ENCODE data around the gene SH3PXD2A. TPM values are rescaled to one million over a fixed set of nuclear protein-coding genes. Genes with fewer than 3 reads are reported as not detected.

Gene SH3PXD2A
- total RNA-seq, 5 donors from 2014 or later (not counting 1 experiment from before 2014, with no cell fraction given) = 5.8 to 11.8 (median 9.8) TPM

DNA sequence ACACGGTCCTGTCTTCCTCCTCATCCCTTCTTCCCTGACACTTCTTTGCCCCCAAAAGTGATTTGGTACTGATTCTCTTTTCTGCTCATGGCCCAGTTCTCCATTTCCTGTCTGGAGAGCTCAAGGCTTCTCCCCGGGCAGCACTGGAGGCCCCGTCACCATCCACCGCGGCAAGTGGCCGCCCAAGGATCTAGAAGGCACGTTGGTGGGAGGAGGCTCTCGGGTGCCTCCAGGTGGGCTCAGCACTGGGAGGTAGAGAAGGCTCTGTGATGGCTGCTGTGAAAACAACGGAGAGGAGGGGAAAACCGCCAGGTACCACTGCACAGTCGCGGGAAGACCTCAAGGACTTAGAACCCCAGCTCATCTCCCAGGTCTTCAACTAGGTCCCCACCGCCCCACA lies 227.5 kb downstream of the SH3PXD2A start:
- peaks cover 4 to 6% of the 10 kb centered on the region in 2 donors for H3K36me3 ChIP-seq (ENCODE audit: control insufficient read depth in 2 of 2, extremely low read depth in 1 of 2, insufficient read depth in 1 of 2, low read length in 1 of 2)
- no peaks in the 10 kb centered on the region for H3K9me3 ChIP-seq
- H3K4me1 ChIP-seq (ENCODE audit: control insufficient read depth in 1 of 2, extremely low read depth in 1 of 2, insufficient read depth in 2 of 2, low read length in 2 of 2) = peaks cover 0 to 4% of the 10 kb centered on the region in 2 experiments
- ATAC-seq (replicated peaks in 1 of 4) (no peak), DNase-seq (no peak)
- H3K9me3 Mint-ChIP-seq = no peaks in the 10 kb centered on the region
- no peak overlapping the region for H3K4me3 ChIP-seq (ENCODE audit: control insufficient read depth in 1 of 2, extremely low read depth in 1 of 2, low read length in 1 of 2)
- no peak overlapping the region for H3K4me3 Mint-ChIP-seq
- WGBS (ENCODE audit: insufficient coverage) = 98% methylated on average over 9 of the region's 13 CpGs
- H3K27ac ChIP-seq (ENCODE audit: low read length) = no peak overlapping the region
- no peaks in the 10 kb centered on the region for H3K27me3 Mint-ChIP-seq
- H3K27me3 ChIP-seq (replicated peaks in 1 of 2; ENCODE audit: control insufficient read depth in 2 of 2, extremely low read depth in 1 of 2, insufficient read depth in 2 of 2, low read length in 1 of 2) = peaks cover 0 to 2% of the 10 kb centered on the region in 2 experiments
- no peak overlapping the region for H3K27ac Mint-ChIP-seq
- H3K4me1 Mint-ChIP-seq = no peaks in the 10 kb centered on the region
- ChIA-PET POLR2A (no interaction called here), CTCF (no interaction called here)
- peaks cover 4% of the 10 kb centered on the region for H3K36me3 Mint-ChIP-seq

GRCh38 chr10:103627111-103627892 lies 228.1 kb downstream of the SH3PXD2A start:
- WGBS (ENCODE audit: insufficient coverage) = 89% methylated on average over 19 of the region's 22 CpGs
- ChIA-PET CTCF (no interaction called here), POLR2A (interaction anchor here in 1 of 2 donors (0.6 kb wide), 1 partner anchor 13 kb away, joined by 3 read pairs; no protein-coding TSS in a partner anchor)
- Histone ChIP-seq H3K4me3 (ENCODE audit: control insufficient read depth in 1 of 2, extremely low read depth in 1 of 2, low read length in 1 of 2) (no peak overlapping the region), H3K27me3 (replicated peaks in 1 of 2; ENCODE audit: control insufficient read depth in 2 of 2, extremely low read depth in 1 of 2, insufficient read depth in 2 of 2, low read length in 1 of 2) (peaks cover 0 to 2% of the 10 kb centered on the region in 2 experiments), H3K36me3 (ENCODE audit: control insufficient read depth in 2 of 2, extremely low read depth in 1 of 2, insufficient read depth in 1 of 2, low read length in 1 of 2) (peaks cover 4 to 8% of the 10 kb centered on the region in 2 donors), H3K27ac (ENCODE audit: low read length) (no peak overlapping the region), H3K4me1 (ENCODE audit: control insufficient read depth in 1 of 2, extremely low read depth in 1 of 2, insufficient read depth in 2 of 2, low read length in 2 of 2) (peaks cover 0 to 3% of the 10 kb centered on the region in 2 experiments), H3K9me3 (no peaks in the 10 kb centered on the region)
- no peaks in the 10 kb centered on the region for H3K9me3 Mint-ChIP-seq
- H3K4me1 Mint-ChIP-seq = no peaks in the 10 kb centered on the region
- peaks cover 4% of the 10 kb centered on the region for H3K36me3 Mint-ChIP-seq
- no peaks in the 10 kb centered on the region for H3K27me3 Mint-ChIP-seq
- DNase-seq (no peak), ATAC-seq (replicated peaks in 1 of 4) (no peak)
- H3K4me3 Mint-ChIP-seq = no peak overlapping the region
- no peak overlapping the region for H3K27ac Mint-ChIP-seq

- H3K36me3 Mint-ChIP-seq = peaks cover 7% of the 10 kb centered on the region
- no peaks in the 10 kb centered on the region for H3K9me3 Mint-ChIP-seq
- no peaks in the 10 kb centered on the region for H3K27me3 Mint-ChIP-seq
- Histone ChIP-seq H3K27ac (ENCODE audit: low read length) (no peak overlapping the region), H3K36me3 (ENCODE audit: control insufficient read depth in 2 of 2, extremely low read depth in 1 of 2, insufficient read depth in 1 of 2, low read length in 1 of 2) (peaks cover 4 to 8% of the 10 kb centered on the region in 2 donors), H3K9me3 (no peaks in the 10 kb centered on the region), H3K27me3 (replicated peaks in 1 of 2; ENCODE audit: control insufficient read depth in 2 of 2, extremely low read depth in 1 of 2, insufficient read depth in 2 of 2, low read length in 1 of 2) (no peaks in the 10 kb centered on the region), H3K4me3 (ENCODE audit: control insufficient read depth in 1 of 2, extremely low read depth in 1 of 2, low read length in 1 of 2) (no peak overlapping the region), H3K4me1 (ENCODE audit: control insufficient read depth in 1 of 2, extremely low read depth in 1 of 2, insufficient read depth in 2 of 2, low read length in 2 of 2) (no peaks in the 10 kb centered on the region)
- 94% methylated on average over 4 of the region's 11 CpGs for WGBS (ENCODE audit: insufficient coverage)
- no peak for ATAC-seq (replicated peaks in 1 of 4)
- no peak overlapping the region for H3K4me3 Mint-ChIP-seq
- no peaks in the 10 kb centered on the region for H3K4me1 Mint-ChIP-seq
- no peak for DNase-seq
- no peak overlapping the region for H3K27ac Mint-ChIP-seq
- CTCF ChIA-PET = no interaction called here
- POLR2A ChIA-PET = no interaction called here
These were observed 229.2 kb downstream of the SH3PXD2A start for GRCh38 chr10:103626178-103626577.

GRCh38 chr10:103622935-103623574 lies 232.3 kb downstream of the SH3PXD2A start:
- H3K9me3 Mint-ChIP-seq = no peaks in the 10 kb centered on the region
- no peak for ATAC-seq (replicated peaks in 1 of 4)
- no peak overlapping the region for H3K27ac Mint-ChIP-seq
- H3K36me3 Mint-ChIP-seq = peaks cover 11% of the 10 kb centered on the region
- H3K27me3 Mint-ChIP-seq = no peaks in the 10 kb centered on the region
- Histone ChIP-seq H3K36me3 (ENCODE audit: control insufficient read depth in 2 of 2, extremely low read depth in 1 of 2, insufficient read depth in 1 of 2, low read length in 1 of 2) (peaks cover 4 to 8% of the 10 kb centered on the region in 2 donors), H3K4me1 (ENCODE audit: control insufficient read depth in 1 of 2, extremely low read depth in 1 of 2, insufficient read depth in 2 of 2, low read length in 2 of 2) (no peaks in the 10 kb centered on the region), H3K4me3 (ENCODE audit: control insufficient read depth in 1 of 2, extremely low read depth in 1 of 2, low read length in 1 of 2) (no peak overlapping the region), H3K9me3 (no peaks in the 10 kb centered on the region), H3K27ac (ENCODE audit: low read length) (no peak overlapping the region), H3K27me3 (replicated peaks in 1 of 2; ENCODE audit: control insufficient read depth in 2 of 2, extremely low read depth in 1 of 2, insufficient read depth in 2 of 2, low read length in 1 of 2) (no peaks in the 10 kb centered on the region)
- ChIA-PET CTCF (no interaction called here), POLR2A (interaction anchor here in 1 of 2 donors (0.7 kb wide), 1 partner anchor 9 kb away, joined by 3 read pairs; no protein-coding TSS in a partner anchor)
- no peaks in the 10 kb centered on the region for H3K4me1 Mint-ChIP-seq
- WGBS (ENCODE audit: insufficient coverage) = 86% methylated on average over 11 of the region's 11 CpGs
- no peak overlapping the region for H3K4me3 Mint-ChIP-seq
- no peak for DNase-seq

GRCh38 chr10:103622286-103622685 lies 233.1 kb downstream of the SH3PXD2A start:
- H3K36me3 ChIP-seq (ENCODE audit: control insufficient read depth in 2 of 2, extremely low read depth in 1 of 2, insufficient read depth in 1 of 2, low read length in 1 of 2) = peaks cover 4 to 8% of the 10 kb centered on the region in 2 donors

GRCh38 chr10:103621783-103622125 lies 233.6 kb downstream of the SH3PXD2A start:
- H3K4me3 ChIP-seq (ENCODE audit: control insufficient read depth in 1 of 2, extremely low read depth in 1 of 2, low read length in 1 of 2) = no peak overlapping the region
- H3K4me1 ChIP-seq (ENCODE audit: control insufficient read depth in 1 of 2, extremely low read depth in 1 of 2, insufficient read depth in 2 of 2, low read length in 2 of 2) = no peaks in the 10 kb centered on the region
- no peaks in the 10 kb centered on the region for H3K9me3 ChIP-seq
- ATAC-seq (replicated peaks in 1 of 4) = no peak
- Mint-ChIP-seq H3K27ac (no peak overlapping the region), H3K4me1 (no peaks in the 10 kb centered on the region), H3K36me3 (peaks cover 7% of the 10 kb centered on the region), H3K9me3 (no peaks in the 10 kb centered on the region), H3K27me3 (no peaks in the 10 kb centered on the region), H3K4me3 (no peak overlapping the region)
- peaks cover 4 to 8% of the 10 kb centered on the region in 2 donors for H3K36me3 ChIP-seq (ENCODE audit: control insufficient read depth in 2 of 2, extremely low read depth in 1 of 2, insufficient read depth in 1 of 2, low read length in 1 of 2)
- 100% methylated on average over 2 of the region's 4 CpGs for WGBS (ENCODE audit: insufficient coverage)
- ChIA-PET POLR2A (no interaction called here), CTCF (no interaction called here)
- DNase-seq = no peak
- H3K27me3 ChIP-seq (replicated peaks in 1 of 2; ENCODE audit: control insufficient read depth in 2 of 2, extremely low read depth in 1 of 2, insufficient read depth in 2 of 2, low read length in 1 of 2) = no peaks in the 10 kb centered on the region
- no peak overlapping the region for H3K27ac ChIP-seq (ENCODE audit: low read length)

More at GRCh38 chr10:103622286-103622685, 233.1 kb downstream of the SH3PXD2A start:
- no peaks in the 10 kb centered on the region for H3K4me1 ChIP-seq (ENCODE audit: control insufficient read depth in 1 of 2, extremely low read depth in 1 of 2, insufficient read depth in 2 of 2, low read length in 2 of 2)
- Mint-ChIP-seq H3K4me1 (no peaks in the 10 kb centered on the region), H3K9me3 (no peaks in the 10 kb centered on the region), H3K27me3 (no peaks in the 10 kb centered on the region), H3K36me3 (peaks cover 11% of the 10 kb centered on the region), H3K27ac (no peak overlapping the region), H3K4me3 (no peak overlapping the region)
- no peak for ATAC-seq (replicated peaks in 1 of 4)
- no peaks in the 10 kb centered on the region for H3K27me3 ChIP-seq (replicated peaks in 1 of 2; ENCODE audit: control insufficient read depth in 2 of 2, extremely low read depth in 1 of 2, insufficient read depth in 2 of 2, low read length in 1 of 2)
- WGBS (ENCODE audit: insufficient coverage) = 89% methylated on average over 18 of the region's 18 CpGs
- no peak overlapping the region for H3K27ac ChIP-seq (ENCODE audit: low read length)
- H3K4me3 ChIP-seq (ENCODE audit: control insufficient read depth in 1 of 2, extremely low read depth in 1 of 2, low read length in 1 of 2) = no peak overlapping the region
- no peaks in the 10 kb centered on the region for H3K9me3 ChIP-seq
- CTCF ChIA-PET = no interaction called here
- POLR2A ChIA-PET = interaction anchor here in 1 of 2 donors (0.7 kb wide), 1 partner anchor 8 kb away, joined by 3 read pairs; no protein-coding TSS in a partner anchor
- no peak for DNase-seq

Measured in T-cell (primary cell).